KG1 (cell line): Measurements from ENCODE around the gene BRD3.

Experiments
- DNase-seq: peaks from one replicate; lab custom pipeline; 2025; lab: John Stamatoyannopoulos, UW

Gene BRD3

DNA sequence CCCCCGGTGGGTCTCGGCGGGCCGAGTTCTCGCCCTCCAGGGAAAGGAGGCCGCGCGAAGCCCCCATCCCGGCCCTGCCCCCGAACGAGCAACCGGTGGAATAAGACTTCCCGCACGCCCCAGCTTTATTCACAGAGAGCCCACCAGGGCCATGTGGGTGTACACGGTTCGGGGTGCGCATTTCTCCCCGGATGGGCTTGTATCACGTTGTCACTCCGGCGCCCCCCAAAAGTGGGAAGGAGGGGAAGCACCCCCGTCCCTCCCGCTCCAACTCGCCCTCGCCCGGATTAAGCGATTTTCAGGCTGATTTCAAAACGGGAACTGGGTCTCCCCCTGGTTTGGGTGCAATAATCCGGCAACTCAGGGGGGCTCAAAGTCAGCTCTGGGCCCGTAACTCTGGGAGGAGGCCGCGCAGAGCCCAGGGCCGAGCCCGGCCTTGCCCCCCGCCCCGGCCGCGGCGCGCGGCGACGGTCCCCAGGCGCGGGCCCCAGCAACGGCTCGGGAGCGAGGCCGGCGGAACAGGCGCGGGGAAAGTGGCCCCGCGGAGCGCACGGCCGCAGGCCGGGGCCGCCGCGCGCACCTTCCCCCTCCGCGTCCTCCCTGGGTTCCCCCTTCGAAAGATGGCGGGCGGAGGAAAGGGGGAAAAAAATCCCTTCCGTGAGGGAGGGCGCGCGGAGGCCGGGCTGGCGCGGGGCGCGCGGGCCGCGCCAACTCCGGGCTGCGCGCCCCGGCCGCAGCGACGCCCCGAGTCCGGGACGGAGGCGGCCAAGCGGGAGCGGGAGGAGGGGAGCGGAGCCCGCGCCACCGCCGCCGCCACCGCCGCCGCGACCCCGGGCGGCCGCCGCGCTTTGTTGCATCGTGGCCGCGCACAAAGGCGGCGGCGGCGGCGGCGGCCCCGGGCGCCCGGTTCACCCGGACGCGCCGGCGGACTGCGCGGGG is 644 bp downstream of the BRD3 start:
- DNase-seq = no peak

DNA sequence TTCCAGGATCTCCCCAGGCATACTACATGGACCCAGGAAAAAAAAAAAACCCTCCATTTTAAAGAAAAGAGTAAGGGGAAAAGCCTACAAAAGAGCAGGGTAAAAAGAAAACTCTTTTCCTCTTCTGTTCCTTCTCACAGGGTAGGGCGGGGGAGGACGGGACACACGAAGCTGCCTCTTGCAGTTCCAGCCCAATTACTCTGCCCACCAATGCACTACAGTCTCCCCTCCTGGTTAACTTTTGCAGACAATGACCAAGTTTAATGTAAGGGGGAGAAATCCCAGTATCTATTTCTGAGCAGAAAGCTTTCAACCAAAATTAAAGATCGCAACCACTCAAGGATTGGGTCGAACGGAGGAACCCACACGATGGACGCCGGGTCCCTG is 1.3 kb downstream of the BRD3 start:
- peak; percentile 30 for DNase-seq

GRCh38 chr9:134065612-134066419 is 2.0 kb downstream of the BRD3 start:
- DNase-seq = peak; percentile 32

DNA sequence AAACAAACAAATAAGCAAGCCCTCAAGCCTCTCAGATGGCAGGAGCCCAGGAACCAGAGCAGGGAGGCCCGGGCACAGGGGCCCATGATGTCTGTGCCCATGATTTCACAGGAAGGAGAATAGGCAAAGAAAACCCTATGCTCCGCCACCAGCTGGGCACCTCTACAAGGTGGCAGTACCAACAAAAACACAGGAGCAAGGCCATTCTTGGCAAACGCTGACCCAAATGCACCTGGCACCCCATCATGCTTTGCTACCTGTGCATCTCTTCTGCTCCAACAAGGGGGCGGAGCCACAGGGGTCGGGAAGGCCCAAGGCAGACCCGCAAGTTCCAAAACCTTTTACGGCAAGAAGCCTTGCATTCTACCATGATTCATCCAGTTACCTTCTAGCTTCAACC is 3.1 kb downstream of the BRD3 start:
- DNase-seq = no peak

DNA sequence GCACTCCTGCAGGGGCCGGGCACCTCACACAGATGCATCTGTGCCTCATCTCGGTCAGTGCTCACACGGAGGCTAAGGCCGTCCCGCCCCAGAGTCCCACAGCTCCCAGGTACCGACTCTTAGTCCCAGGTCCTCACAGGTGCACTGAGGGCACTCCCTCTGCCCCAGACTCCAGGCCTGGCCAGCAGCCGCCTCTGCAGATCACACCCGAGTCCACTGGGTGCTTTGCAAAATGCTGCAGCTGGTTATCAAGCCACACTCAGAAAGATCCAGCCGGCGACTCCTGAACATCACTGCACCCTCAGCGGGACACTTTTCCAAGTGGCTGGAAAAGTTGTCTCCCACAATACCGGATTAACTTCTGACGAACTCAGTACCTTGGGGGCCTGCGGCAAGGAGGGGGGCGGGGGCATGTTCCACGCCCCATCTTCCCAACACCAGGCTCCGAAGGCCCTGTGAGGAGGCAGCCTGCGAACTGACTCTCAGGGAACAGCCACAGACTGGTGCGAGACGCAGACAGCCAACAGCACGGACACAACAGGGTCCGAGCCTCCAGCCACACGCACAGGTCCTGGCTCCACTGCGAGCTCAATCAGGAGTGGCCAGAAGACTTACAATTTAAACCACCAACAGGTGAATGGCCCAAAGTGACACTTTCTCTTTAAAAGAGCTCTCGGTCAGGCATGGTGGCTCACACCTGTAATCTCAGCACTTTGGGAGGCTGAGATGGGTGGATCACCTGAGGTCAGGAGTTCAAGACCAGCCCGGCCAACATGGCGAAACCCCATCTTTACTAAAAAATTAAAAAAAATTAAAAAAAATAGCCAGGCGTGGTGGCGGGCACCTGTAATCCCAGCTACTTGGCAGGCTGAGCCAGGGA is 4.0 kb downstream of the BRD3 start:
- DNase-seq = no peak

DNA sequence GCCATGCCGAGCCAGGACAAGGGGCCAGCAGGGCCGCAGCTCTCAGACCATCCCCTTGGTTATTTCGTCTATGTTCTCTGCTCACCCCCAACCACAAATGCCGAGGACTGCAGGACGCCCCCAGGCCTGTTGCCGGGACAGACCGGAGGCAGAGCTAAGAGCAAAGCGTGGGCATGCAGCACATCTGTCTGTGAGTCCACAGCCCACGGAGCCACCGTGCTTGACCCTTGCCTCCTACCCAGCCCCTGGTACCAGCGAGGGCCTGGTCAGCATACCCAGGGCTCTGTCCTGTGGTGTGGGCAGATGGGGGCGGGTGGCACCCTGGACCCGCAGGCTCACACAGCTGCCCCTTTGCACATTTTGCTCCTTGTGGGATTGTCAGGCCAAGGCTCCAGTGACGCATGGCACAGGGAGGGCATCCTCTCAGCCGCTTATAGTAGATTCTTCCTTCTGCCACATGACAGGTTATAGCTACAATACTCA is 4.7 kb downstream of the BRD3 start:
- DNase-seq = no peak

- no peak for DNase-seq
Measured at GRCh38 chr9:134062461-134063087, 5.3 kb downstream of the BRD3 start.

DNA sequence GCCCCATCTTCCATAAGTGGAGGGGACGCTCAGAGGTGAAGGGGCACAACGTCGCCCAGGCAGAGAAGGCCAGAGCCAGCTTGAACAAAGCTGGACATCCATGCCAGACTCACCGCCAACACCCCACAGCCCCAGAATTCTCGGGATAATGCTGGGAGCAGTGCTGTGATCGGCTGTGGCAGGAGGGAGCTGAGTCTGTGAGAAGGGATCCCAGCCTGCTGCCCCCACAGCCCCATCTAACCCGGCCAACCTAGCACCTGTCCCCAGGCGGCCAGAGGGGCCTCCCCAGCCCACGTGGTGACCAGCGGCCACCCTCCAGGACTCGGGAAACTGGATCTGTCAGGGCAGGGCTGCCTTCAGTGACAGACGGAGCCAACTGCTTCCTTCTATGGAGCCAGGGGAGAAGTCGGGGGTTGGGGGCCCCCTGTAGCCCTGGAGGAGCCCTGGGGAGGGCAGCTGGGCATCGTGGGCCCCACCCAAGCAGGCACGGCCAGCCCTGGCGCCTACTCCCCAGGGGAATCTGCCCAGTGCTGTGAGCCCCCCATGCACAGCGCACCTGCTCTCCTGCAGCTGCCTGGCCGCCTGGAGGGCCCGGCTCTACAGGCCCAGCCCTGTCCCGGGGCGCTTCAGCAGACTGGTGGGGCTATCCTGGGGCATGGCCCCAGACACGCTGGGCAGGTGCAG is 6.0 kb downstream of the BRD3 start:
- DNase-seq = no peak

GRCh38 chr9:134061019-134061687 is 6.7 kb downstream of the BRD3 start:
- no peak for DNase-seq

DNA sequence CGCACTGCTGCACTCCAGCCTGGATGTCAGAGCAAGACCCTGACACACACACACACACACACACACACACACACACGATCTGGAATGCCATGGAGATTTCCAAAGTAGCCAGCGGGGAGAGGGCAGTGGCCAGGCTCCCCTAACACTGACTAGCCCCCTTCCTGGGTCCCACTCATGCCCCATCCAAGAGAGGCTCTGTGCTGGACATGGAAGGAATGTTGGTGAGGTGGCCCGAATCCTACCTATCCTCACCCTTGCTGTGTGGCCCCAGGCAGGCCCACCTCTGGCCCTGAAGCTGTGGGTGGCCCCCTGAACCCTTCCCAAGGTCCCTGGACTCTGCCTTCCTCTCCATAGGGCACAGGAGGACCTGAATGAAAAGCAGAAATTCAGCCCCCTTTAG is 7.3 kb downstream of the BRD3 start:
- DNase-seq = no peak

DNA sequence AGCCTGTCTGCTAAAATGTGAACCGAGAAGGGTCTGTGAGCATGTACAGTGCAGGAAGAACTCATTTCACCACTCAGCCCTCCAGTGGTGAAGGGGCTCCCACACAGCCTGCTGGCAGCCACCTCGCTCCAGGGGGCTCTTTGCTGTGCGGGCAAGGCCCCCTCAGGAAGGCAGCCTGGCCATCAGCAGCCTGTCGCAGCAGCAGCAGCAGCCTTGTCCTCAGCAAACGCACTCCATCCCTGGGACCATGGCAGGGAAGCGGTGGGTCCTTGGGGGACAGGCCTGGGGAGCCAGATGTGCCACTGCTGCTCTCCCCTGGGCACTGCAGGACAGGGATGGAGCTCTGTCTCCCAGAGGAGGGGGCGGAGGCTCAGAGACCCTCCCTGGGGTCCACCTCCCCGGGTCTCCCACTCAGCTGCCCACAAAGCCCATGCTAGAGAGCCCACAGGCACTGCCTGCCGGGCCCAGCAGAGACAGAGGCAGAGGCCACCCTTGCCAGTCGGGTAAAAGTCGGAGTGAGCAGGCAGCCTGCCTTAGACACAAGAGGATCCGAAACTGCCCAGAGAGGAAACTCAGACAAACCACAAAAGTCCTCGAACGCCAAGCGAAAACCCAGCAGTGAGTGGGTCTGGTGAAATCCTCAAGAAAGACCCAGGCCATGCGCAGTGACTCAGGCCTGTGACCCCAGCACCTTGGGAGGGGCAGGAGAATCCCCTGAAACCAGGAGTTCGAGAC is 8.0 kb downstream of the BRD3 start:
- peak; percentile 18 for DNase-seq

GRCh38 chr9:134059188-134059641 is 8.6 kb downstream of the BRD3 start:
- no peak for DNase-seq

DNA sequence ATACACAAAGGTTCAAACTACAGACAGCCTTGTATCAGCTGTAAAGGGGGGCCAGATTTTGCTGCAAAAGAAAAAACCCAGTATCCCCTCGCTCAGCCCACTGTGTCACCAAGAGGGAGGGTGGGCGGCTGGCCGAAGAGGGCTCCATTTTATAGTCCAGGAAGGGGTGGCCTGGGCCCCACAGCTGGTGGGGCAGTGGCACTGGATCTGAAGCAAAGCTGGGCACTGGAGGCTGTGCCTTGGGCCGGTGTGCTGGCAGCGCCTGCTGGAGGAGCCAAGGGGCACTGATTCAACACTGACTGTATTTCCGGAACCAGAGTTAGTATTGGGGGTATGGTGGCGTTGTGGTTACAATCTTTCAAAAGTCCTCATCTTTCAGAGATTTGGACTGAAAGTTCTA is 9.1 kb downstream of the BRD3 start:
- no peak for DNase-seq

- no peak for DNase-seq
Measured at GRCh38 chr9:134057751-134058701, 9.8 kb downstream of the BRD3 start.

- DNase-seq = no peak
Measured at GRCh38 chr9:134057307-134057657, 10.5 kb downstream of the BRD3 start.

- DNase-seq = no peak
Measured at GRCh38 chr9:134056483-134057306, 11.1 kb downstream of the BRD3 start.

GRCh38 chr9:134055981-134056461 is 11.8 kb downstream of the BRD3 start:
- DNase-seq = no peak
